Renal cortical epithelial cell (primary cell): ENCODE data around the gene DAZAP1. TPM values are rescaled to one million over a fixed set of nuclear protein-coding genes. Genes with fewer than 3 reads are reported as not detected.
A peak's percentile ranks its signal among the peaks of the same experiment; 100 is the strongest.
"Not testable (repeated sequence)": the region's sequence is repeated elsewhere in the genome, so short reads cannot be mapped to it uniquely, and the experiment has no call there.

Experiments used
- DNase-seq: peaks from one replicate; pipeline ENCODE4 v3.0.0-alpha.2; 2011; ENCODE audit warnings: low read depth
- total RNA-seq: library from RNA; depleted of rRNA; stranded (reverse); fragments of >200 nt; gene quantifications from 2 replicates; pipeline ENCODE4 v1.2.3, GENCODE V29; 2014

The DAZAP1 gene
- total RNA-seq, 1 donor from 2014 or later = 49.2 TPM

GRCh38 chr19:1410136-1410786, 2.9 kb downstream of the DAZAP1 start:
- DNase-seq = peak; percentile 62

- no peak for DNase-seq
Observed at GRCh38 chr19:1410789-1411188, 3.4 kb downstream of the DAZAP1 start.

GRCh38 chr19:1411255-1412191, 4.1 kb downstream of the DAZAP1 start:
- DNase-seq = no peak

- no peak for DNase-seq
Observed at GRCh38 chr19:1412323-1412923, 5.0 kb downstream of the DAZAP1 start.

GRCh38 chr19:1412995-1413800, 5.8 kb downstream of the DAZAP1 start:
- DNase-seq = no peak

GRCh38 chr19:1416014-1416841, 8.8 kb downstream of the DAZAP1 start:
- peak; percentile 61 for DNase-seq

- no peak for DNase-seq
Observed at GRCh38 chr19:1417145-1417544, 9.8 kb downstream of the DAZAP1 start.

GRCh38 chr19:1417681-1418495, 10.5 kb downstream of the DAZAP1 start:
- DNase-seq = no peak

GRCh38 chr19:1418496-1418775, 11.1 kb downstream of the DAZAP1 start:
- no peak for DNase-seq

GRCh38 chr19:1418951-1419738, 11.8 kb downstream of the DAZAP1 start:
- no peak for DNase-seq

GRCh38 chr19:1420085-1420484, 12.7 kb downstream of the DAZAP1 start:
- DNase-seq = not testable (repeated sequence)

GRCh38 chr19:1420590-1420989, 13.2 kb downstream of the DAZAP1 start:
- DNase-seq = no peak

- no peak for DNase-seq
Observed at GRCh38 chr19:1421218-1421957, 14.0 kb downstream of the DAZAP1 start.

- DNase-seq = no peak
Observed at GRCh38 chr19:1421958-1422305, 14.5 kb downstream of the DAZAP1 start.

- DNase-seq = no peak
Observed at GRCh38 chr19:1422360-1422759, 15.0 kb downstream of the DAZAP1 start.

GRCh38 chr19:1422943-1423342, 15.6 kb downstream of the DAZAP1 start:
- no peak for DNase-seq

GRCh38 chr19:1423436-1424191, 16.2 kb downstream of the DAZAP1 start:
- no peak for DNase-seq
